Liver (tissue), 2 donors: Measurements from ENCODE around the gene COL9A1.

Experiments
- CTCF ChIP-seq: fragments of 150-350 bp; IDR thresholded peaks from 2 replicates; pipeline ENCODE4 v1.5.1; 2017; ENCODE audit warnings: improper control_type of control experiment, low read depth, low read length; ENCODE audit not compliant: missing input control
- REST ChIP-seq: IDR thresholded peaks from 2 replicates; pipeline ENCODE4 v1.6.1; 2016; ENCODE audit warnings: antibody characterized with exemption, mild to moderate bottlenecking
- ZBTB33 ChIP-seq: IDR thresholded peaks from 2 replicates; pipeline ENCODE4 v1.6.1; 2016; ENCODE audit warnings: antibody characterized with exemption
- donor health status: healthy.

GRCh38 chr6:70222439-70222749 lies 80.5 kb downstream of the COL9A1 start:
- TF ChIP-seq ZBTB33, result no peak
- TF ChIP-seq REST, result no peak
- TF ChIP-seq CTCF, result no peak
